Measurements from ENCODE around the gene VRK1.

DNA sequence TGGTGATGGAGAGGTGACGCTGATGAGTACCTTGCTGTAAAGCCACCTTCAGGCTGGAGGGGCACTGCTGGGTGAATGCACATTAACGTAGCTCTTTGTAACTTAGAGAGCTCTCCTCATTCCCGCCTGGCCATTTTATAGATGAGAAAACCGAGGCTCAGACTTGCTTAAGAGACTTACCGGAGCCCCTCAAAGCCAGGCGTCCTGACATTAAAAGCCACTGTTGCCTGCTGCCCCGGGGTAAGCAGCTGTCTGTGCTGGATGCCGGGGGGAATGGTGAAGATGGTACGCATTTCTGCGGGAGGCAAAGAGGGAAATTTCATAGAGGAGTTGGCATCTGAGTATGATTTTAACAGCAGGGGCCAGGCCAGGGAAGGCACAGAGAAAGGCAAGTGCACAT lies 49.6 kb upstream of the VRK1 start:
- TF ChIP-seq, protein P1, sequence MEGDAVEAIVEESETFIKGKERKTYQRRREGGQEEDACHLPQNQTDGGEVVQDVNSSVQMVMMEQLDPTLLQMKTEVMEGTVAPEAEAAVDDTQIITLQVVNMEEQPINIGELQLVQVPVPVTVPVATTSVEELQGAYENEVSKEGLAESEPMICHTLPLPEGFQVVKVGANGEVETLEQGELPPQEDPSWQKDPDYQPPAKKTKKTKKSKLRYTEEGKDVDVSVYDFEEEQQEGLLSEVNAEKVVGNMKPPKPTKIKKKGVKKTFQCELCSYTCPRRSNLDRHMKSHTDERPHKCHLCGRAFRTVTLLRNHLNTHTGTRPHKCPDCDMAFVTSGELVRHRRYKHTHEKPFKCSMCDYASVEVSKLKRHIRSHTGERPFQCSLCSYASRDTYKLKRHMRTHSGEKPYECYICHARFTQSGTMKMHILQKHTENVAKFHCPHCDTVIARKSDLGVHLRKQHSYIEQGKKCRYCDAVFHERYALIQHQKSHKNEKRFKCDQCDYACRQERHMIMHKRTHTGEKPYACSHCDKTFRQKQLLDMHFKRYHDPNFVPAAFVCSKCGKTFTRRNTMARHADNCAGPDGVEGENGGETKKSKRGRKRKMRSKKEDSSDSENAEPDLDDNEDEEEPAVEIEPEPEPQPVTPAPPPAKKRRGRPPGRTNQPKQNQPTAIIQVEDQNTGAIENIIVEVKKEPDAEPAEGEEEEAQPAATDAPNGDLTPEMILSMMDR (IDR thresholded peaks at IDR 0.05) = no peak
- TF ChIP-seq TCF7L2 (IDR thresholded peaks at IDR 0.05; ENCODE audit: low read depth, low read length) = no peak
- TF ChIP-seq POLR2AphosphoS5 (IDR thresholded peaks at IDR 0.05; ENCODE audit: low read depth, low read length) = no peak

Measured in Panc1 (cell line).